SKM-1 (cell line): ENCODE results near the gene PARP4.
"Not testable (repeated sequence)": the region's sequence is repeated elsewhere in the genome, so short reads cannot be mapped to it uniquely, and the experiment has no call there.

Experiments
- DNase-seq: peaks from one replicate; lab custom pipeline; 2025; ENCODE audit not compliant: unreplicated experiment; lab: John Stamatoyannopoulos, UW

Gene PARP4

GRCh38 chr13:24452044-24452443, 60.5 kb downstream of the PARP4 start:
- DNase-seq: no peak

GRCh38 chr13:24450530-24450929, 62.0 kb downstream of the PARP4 start:
- no peak for DNase-seq

GRCh38 chr13:24444851-24445250, 67.7 kb downstream of the PARP4 start:
- not testable (repeated sequence) for DNase-seq

GRCh38 chr13:24443366-24443765, 69.2 kb downstream of the PARP4 start:
- no peak for DNase-seq

GRCh38 chr13:24426045-24426444, 86.5 kb downstream of the PARP4 start:
- not testable (repeated sequence) for DNase-seq

GRCh38 chr13:24419668-24420067, 92.9 kb downstream of the PARP4 start:
- DNase-seq: not testable (repeated sequence)

- DNase-seq: no peak
These were observed 104.7 kb downstream of the PARP4 start for GRCh38 chr13:24407844-24408243.

- no peak for DNase-seq
These were observed 106.1 kb downstream of the PARP4 start for GRCh38 chr13:24406524-24406923.

GRCh38 chr13:24396821-24397220, 115.8 kb downstream of the PARP4 start:
- DNase-seq: no peak

- no peak for DNase-seq
These were observed 119.6 kb downstream of the PARP4 start for GRCh38 chr13:24392972-24393371.

GRCh38 chr13:24391771-24392683, 120.6 kb downstream of the PARP4 start:
- not testable (repeated sequence) for DNase-seq

GRCh38 chr13:24390795-24391194, 121.8 kb downstream of the PARP4 start:
- not testable (repeated sequence) for DNase-seq

GRCh38 chr13:24389506-24389905, 123.1 kb downstream of the PARP4 start:
- DNase-seq: no peak

GRCh38 chr13:24388743-24389142, 123.8 kb downstream of the PARP4 start:
- DNase-seq: not testable (repeated sequence)

- no peak for DNase-seq
These were observed 125.5 kb downstream of the PARP4 start for GRCh38 chr13:24386816-24387708.

GRCh38 chr13:24385902-24386301, 126.7 kb downstream of the PARP4 start:
- DNase-seq: no peak

- DNase-seq: not testable (repeated sequence)
These were observed 127.6 kb downstream of the PARP4 start for GRCh38 chr13:24384946-24385345.

GRCh38 chr13:24384091-24384490, 128.5 kb downstream of the PARP4 start:
- DNase-seq: not testable (repeated sequence)

- no peak for DNase-seq
These were observed 130.9 kb downstream of the PARP4 start for GRCh38 chr13:24381541-24382265.

- not testable (repeated sequence) for DNase-seq
These were observed 131.7 kb downstream of the PARP4 start for GRCh38 chr13:24380881-24381280.

GRCh38 chr13:24380227-24380626, 132.4 kb downstream of the PARP4 start:
- DNase-seq: not testable (repeated sequence)
